HepG2 (cell line): Measurements from ENCODE around the gene ANKS3. TPM values are rescaled to one million over a fixed set of nuclear protein-coding genes. Genes with fewer than 3 reads are reported as not detected.

Source experiments
- DPF2 ChIP-seq: sonication (generic); formaldehyde crosslinking; IDR thresholded peaks from 2 replicates; pipeline ENCODE4 v1.4.0; 2020; ENCODE audit warnings: mild to moderate bottlenecking, low read depth, missing genetic modification reagents, borderline replicate concordance
- FOXA3 ChIP-seq: IDR thresholded peaks from 2 replicates; pipeline ENCODE4 v1.6.1; 2016; ENCODE audit warnings: missing genetic modification reagents, missing compliant biosample characterization
- GFI1 ChIP-seq: sonication (generic); formaldehyde crosslinking; IDR thresholded peaks from 2 replicates; pipeline ENCODE4 v1.5.0; 2020; ENCODE audit warnings: missing genetic modification reagents, mild to moderate bottlenecking, borderline replicate concordance
- GZF1 ChIP-seq: sonication (generic); formaldehyde crosslinking; IDR thresholded peaks from 2 replicates; pipeline ENCODE4 v1.5.1; 2020; ENCODE audit warnings: mild to moderate bottlenecking, missing genetic modification reagents
- HOXD1 ChIP-seq: sonication (generic); formaldehyde crosslinking; IDR thresholded peaks from 2 replicates; pipeline ENCODE4 v1.5.0; 2020; ENCODE audit warnings: missing genetic modification reagents
- JUNB ChIP-seq: sonication (generic); formaldehyde crosslinking; IDR thresholded peaks from 2 replicates; pipeline ENCODE4 v1.8.0; 2022; ENCODE audit warnings: missing genetic modification reagents, mild to moderate bottlenecking, borderline replicate concordance
- MED8 ChIP-seq: sonication (generic); formaldehyde crosslinking; IDR thresholded peaks from 2 replicates; pipeline ENCODE4 v1.8.1; 2023; ENCODE audit warnings: mild to moderate bottlenecking, missing genetic modification reagents; ENCODE audit not compliant: insufficient replicate concordance
- NBN ChIP-seq: fragments of 450-650 bp; conservative IDR thresholded peaks from 2 replicates; pipeline ENCODE4 v1.6.1; 2017
- PAX8 ChIP-seq: sonication (generic); formaldehyde crosslinking; IDR thresholded peaks from 2 replicates; pipeline ENCODE4 v1.8.0; 2022; ENCODE audit warnings: mild to moderate bottlenecking, missing genetic modification reagents, borderline replicate concordance
- SAFB2 ChIP-seq: sonication (generic); formaldehyde crosslinking; IDR thresholded peaks from 2 replicates; pipeline ENCODE4 v1.5.1; 2020; ENCODE audit warnings: missing genetic modification reagents, low read depth, mild to moderate bottlenecking, borderline replicate concordance
- SRF ChIP-seq: IDR thresholded peaks from 2 replicates; pipeline ENCODE4 v1.6.1; 2011; ENCODE audit warnings: mild to moderate bottlenecking, low read depth, low read length, moderate library complexity
- TBX3 ChIP-seq: fragments of 450-650 bp; IDR thresholded peaks from 2 replicates; pipeline ENCODE4 v1.6.1; 2017; ENCODE audit warnings: antibody characterized with exemption, mild to moderate bottlenecking, inconsistent platforms, borderline replicate concordance
- ZFP62 ChIP-seq: sonication (generic); formaldehyde crosslinking; IDR thresholded peaks from 2 replicates; pipeline ENCODE4 v1.4.0; 2020; ENCODE audit warnings: missing genetic modification reagents
- ZNF251 ChIP-seq: sonication (generic); formaldehyde crosslinking; IDR thresholded peaks from 2 replicates; pipeline ENCODE4 v1.9.0; 2021; ENCODE audit warnings: mild to moderate bottlenecking, missing genetic modification reagents
- ZNF343 ChIP-seq: sonication (generic); formaldehyde crosslinking; IDR thresholded peaks from 2 replicates; pipeline ENCODE4 v1.4.0; 2020; ENCODE audit warnings: mild to moderate bottlenecking, missing genetic modification reagents
- ZNF788 ChIP-seq: sonication (generic); formaldehyde crosslinking; IDR thresholded peaks from 2 replicates; pipeline ENCODE4 v1.5.0; 2020; ENCODE audit warnings: mild to moderate bottlenecking, missing genetic modification reagents, borderline replicate concordance
- polyA plus RNA-seq, 8 experiments: library from polyadenylated mRNA; depleted of rRNA in 3 of 8; stranded (reverse) in 7 of 8; unstranded in 1 of 8; fragments of >200 nt; fragmentation: Illumina TruSeq in 4 of 8; extraction: Trizol in 4 of 8; gene quantifications; 2 replicates each; pipeline versions ENCODE4 v1.2.1 to v1.2.3, GENCODE V29; 2011 to 2016; ENCODE audit warnings: low read depth in 4 of 8, missing spikeins in 1 of 8, mixed read lengths in 1 of 8; ENCODE audit not compliant: insufficient read depth in 1 of 8
- total RNA-seq, 5 experiments: library from RNA; depleted of rRNA; stranded (reverse); fragments of >200 nt; fragmentation: Illumina TruSeq; extraction: Trizol; gene quantifications; 2 replicates each; pipeline ENCODE4 v1.2.3, GENCODE V29; 2016; ENCODE audit warnings: low read depth in 1 of 5
- TF ChIP-seq, protein P1 (sequence below): sonication (generic); formaldehyde crosslinking; IDR thresholded peaks from 2 replicates; pipeline ENCODE4 v1.4.0; 2020; ENCODE audit warnings: mild to moderate bottlenecking, missing genetic modification reagents
- TF ChIP-seq, protein P2 (sequence below): sonication (generic); formaldehyde crosslinking; conservative IDR thresholded peaks from 2 replicates; pipeline ENCODE4 v1.8.0; 2022; ENCODE audit warnings: mild to moderate bottlenecking, moderate library complexity, missing genetic modification reagents
- TF ChIP-seq, protein P3 (sequence below): sonication (generic); formaldehyde crosslinking; IDR thresholded peaks from 2 replicates; pipeline ENCODE4 v1.5.0; 2020; ENCODE audit warnings: missing genetic modification reagents
- TF ChIP-seq, protein P4 (sequence below): conservative IDR thresholded peaks from 2 replicates; pipeline ENCODE4 v1.6.1; 2018; ENCODE audit warnings: missing genetic modification reagents

ANKS3 gene
- total and polyA plus RNA-seq, 2 of the 13 experiments (the other 11 are each of a cell fraction or from before 2014, with no cell fraction given) = 11.4 to 15.9 TPM

DNA sequence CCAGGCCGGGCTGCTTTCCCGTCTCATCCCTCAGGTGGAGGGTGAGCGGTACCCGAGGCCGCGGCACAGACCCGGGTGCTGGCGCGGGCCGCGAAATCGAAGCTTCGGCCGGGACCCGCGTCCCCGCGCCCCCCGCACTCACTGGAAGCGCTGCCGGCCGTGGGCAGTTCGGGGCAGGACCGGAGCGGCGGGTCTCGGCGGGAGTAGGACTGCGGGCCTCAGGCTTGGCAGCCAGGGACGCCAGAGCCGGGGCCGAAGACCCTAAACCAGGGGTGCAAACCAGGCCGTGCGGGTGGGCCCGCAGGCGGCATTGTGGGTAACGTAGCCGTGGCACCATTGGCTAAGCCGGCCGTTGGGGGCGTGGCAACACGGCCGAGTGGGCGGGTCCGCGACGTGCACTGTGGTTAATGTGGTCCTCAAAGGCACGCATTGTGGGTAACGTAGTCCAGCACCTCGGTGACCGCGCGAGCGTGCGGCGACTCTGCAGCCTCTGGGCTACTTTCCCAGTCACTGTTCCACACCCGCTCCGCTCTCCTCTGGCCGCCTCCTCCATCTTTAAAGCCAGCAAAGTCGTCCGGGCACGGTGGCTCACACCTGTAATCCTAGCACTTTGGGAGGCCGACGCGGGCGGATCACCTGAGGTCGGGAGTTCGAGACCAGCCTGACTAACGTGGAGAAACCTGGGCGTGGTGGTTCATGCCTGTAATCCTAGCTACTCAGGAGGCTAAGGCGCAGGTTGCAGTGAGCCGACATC is 33.0 kb upstream of the ANKS3 start, which contains the start of gene ZNF500 (continued):
- no peak for TF ChIP-seq SRF
- no peak for TF ChIP-seq DPF2 (CRISPR knock-in tag)
- no peak; the same call in 1 of the 2 replicates for TF ChIP-seq SAFB2 (CRISPR knock-in tag)
- TF ChIP-seq FOXA3 (CRISPR knock-in tag) = peak; percentile 25; the same call in 1 of the 2 replicates
- no peak for TF ChIP-seq TBX3
- no peak for TF ChIP-seq ZNF343 (CRISPR knock-in tag)
- TF ChIP-seq NBN = no peak
- no peak for TF ChIP-seq ZNF251 (CRISPR knock-in tag)
- TF ChIP-seq ZFP62 (CRISPR knock-in tag) = no peak
- peak; percentile 47; the same call in 1 of the 2 replicates for TF ChIP-seq ZNF788
- peak; percentile 67 for TF ChIP-seq MED8
- TF ChIP-seq, protein P1, sequence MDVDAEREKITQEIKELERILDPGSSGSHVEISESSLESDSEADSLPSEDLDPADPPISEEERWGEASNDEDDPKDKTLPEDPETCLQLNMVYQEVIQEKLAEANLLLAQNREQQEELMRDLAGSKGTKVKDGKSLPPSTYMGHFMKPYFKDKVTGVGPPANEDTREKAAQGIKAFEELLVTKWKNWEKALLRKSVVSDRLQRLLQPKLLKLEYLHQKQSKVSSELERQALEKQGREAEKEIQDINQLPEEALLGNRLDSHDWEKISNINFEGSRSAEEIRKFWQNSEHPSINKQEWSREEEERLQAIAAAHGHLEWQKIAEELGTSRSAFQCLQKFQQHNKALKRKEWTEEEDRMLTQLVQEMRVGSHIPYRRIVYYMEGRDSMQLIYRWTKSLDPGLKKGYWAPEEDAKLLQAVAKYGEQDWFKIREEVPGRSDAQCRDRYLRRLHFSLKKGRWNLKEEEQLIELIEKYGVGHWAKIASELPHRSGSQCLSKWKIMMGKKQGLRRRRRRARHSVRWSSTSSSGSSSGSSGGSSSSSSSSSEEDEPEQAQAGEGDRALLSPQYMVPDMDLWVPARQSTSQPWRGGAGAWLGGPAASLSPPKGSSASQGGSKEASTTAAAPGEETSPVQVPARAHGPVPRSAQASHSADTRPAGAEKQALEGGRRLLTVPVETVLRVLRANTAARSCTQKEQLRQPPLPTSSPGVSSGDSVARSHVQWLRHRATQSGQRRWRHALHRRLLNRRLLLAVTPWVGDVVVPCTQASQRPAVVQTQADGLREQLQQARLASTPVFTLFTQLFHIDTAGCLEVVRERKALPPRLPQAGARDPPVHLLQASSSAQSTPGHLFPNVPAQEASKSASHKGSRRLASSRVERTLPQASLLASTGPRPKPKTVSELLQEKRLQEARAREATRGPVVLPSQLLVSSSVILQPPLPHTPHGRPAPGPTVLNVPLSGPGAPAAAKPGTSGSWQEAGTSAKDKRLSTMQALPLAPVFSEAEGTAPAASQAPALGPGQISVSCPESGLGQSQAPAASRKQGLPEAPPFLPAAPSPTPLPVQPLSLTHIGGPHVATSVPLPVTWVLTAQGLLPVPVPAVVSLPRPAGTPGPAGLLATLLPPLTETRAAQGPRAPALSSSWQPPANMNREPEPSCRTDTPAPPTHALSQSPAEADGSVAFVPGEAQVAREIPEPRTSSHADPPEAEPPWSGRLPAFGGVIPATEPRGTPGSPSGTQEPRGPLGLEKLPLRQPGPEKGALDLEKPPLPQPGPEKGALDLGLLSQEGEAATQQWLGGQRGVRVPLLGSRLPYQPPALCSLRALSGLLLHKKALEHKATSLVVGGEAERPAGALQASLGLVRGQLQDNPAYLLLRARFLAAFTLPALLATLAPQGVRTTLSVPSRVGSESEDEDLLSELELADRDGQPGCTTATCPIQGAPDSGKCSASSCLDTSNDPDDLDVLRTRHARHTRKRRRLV (CRISPR knock-in tag) = peak; percentile 44; the same call in 1 of the 2 replicates
- TF ChIP-seq, protein P2, sequence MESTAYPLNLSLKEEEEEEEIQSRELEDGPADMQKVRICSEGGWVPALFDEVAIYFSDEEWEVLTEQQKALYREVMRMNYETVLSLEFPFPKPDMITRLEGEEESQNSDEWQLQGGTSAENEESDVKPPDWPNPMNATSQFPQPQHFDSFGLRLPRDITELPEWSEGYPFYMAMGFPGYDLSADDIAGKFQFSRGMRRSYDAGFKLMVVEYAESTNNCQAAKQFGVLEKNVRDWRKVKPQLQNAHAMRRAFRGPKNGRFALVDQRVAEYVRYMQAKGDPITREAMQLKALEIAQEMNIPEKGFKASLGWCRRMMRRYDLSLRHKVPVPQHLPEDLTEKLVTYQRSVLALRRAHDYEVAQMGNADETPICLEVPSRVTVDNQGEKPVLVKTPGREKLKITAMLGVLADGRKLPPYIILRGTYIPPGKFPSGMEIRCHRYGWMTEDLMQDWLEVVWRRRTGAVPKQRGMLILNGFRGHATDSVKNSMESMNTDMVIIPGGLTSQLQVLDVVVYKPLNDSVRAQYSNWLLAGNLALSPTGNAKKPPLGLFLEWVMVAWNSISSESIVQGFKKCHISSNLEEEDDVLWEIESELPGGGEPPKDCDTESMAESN (CRISPR knock-in tag) = peak; percentile 90
- no peak for TF ChIP-seq PAX8 (CRISPR knock-in tag)
- TF ChIP-seq, protein P3, sequence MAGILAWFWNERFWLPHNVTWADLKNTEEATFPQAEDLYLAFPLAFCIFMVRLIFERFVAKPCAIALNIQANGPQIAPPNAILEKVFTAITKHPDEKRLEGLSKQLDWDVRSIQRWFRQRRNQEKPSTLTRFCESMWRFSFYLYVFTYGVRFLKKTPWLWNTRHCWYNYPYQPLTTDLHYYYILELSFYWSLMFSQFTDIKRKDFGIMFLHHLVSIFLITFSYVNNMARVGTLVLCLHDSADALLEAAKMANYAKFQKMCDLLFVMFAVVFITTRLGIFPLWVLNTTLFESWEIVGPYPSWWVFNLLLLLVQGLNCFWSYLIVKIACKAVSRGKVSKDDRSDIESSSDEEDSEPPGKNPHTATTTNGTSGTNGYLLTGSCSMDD (CRISPR knock-in tag) = no peak
- TF ChIP-seq HOXD1 = no peak
- TF ChIP-seq JUNB (CRISPR knock-in tag) = no peak
- peak; percentile 54; the same call in 1 of the 2 replicates for TF ChIP-seq GFI1
- TF ChIP-seq, protein P4, sequence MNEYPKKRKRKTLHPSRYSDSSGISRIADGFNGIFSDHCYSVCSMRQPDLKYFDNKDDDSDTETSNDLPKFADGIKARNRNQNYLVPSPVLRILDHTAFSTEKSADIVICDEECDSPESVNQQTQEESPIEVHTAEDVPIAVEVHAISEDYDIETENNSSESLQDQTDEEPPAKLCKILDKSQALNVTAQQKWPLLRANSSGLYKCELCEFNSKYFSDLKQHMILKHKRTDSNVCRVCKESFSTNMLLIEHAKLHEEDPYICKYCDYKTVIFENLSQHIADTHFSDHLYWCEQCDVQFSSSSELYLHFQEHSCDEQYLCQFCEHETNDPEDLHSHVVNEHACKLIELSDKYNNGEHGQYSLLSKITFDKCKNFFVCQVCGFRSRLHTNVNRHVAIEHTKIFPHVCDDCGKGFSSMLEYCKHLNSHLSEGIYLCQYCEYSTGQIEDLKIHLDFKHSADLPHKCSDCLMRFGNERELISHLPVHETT = 0 out of 2 replicates have a peak, but pooled peaks have one; percentile 28
- TF ChIP-seq GZF1 = peak; percentile 63; the same call in 1 of the 2 replicates
